ENCODE measurements around the gene PLEKHG4B.
"Not testable (repeated sequence)": the region's sequence is repeated elsewhere in the genome, so short reads cannot be mapped to it uniquely, and the experiment has no call there.

The PLEKHG4B gene

DNA sequence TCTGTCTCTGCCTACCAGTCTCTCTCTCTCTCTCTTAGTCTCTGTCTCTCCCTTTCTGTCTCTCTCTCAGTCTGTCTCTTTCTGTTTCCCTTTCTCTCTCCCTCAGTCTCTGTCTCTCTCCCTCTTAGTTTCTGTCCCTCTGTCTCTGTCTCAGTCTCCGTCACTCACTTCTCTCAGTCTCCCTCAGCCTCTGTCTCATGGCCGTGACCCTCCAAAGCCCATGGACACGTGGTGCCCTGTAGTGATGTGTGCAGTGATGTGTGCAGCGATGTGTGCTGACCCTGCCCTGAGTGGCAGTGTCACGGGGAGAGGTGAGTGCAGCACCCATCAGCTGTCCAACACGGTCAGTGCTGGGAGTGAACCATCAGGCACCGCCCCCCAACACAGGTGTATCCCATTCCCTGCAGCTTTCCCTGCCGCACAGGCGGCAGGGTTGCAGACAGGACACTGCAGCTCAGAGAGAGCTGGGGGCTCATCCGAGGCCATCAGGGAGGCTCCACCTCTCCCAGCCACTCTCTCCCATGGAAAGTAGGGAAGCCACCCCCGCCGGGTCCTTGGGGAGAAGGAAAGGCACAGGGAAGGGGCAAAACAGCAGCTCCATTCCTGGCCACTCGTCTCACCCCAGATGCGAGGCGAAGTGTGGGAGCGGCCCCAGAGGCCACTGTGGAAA, 98.5 kb downstream of the PLEKHG4B start:
- DNase-seq: no peak

DNA sequence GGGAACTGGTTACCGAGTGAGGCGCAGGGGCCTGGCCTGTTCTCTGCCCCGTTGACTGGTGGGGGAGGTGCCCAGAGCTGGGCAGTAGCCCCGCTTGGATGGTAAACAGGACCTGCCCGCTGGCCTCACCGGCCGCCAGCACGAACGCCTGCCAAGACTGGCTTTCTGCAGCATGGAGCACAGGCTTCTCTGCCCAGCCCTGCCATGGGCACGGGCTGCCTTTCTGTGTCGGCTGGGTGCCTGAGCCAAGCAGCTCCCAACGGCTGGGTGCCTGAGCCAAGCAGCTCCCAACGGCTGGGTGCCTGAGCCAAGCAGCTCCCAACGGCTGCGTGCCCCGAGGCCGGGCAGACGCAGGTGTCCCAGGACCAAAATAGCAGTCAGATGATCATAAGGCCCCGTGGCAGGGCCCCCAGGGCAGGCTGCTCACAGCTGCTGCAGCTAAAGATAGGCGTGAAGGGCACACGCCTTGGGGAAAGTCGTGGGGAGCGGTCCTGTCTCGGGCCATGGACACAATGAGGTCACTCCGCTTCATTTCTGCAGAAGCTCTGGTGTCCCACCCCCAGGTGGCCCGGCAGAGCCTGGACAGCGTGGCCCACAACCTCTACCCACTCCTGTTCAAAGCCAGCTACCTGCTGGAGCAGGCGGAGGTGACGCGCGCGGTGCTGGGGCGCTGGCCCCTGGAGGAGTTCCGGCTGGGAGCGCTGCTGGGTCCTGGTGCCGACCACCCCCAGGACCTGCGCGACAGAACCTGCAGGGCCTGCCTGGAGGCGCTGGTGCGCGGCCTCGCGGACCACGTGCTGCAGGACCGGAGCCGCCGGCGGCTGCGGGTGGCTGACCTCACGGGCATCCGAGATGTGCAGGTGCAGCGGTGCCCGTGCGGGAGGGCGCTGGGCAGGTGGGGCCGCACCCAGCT, 99.3 kb downstream of the PLEKHG4B start, which contains the start of gene LRRC14B:
Gene LRRC14B, plus strand, starts transcription at position 460 of the 913 bp plus-strand sequence. Its CDS starts 44 bp downstream, at position 504.
- DNase-seq: peak in 1 of 2 experiments; percentile 29

DNA sequence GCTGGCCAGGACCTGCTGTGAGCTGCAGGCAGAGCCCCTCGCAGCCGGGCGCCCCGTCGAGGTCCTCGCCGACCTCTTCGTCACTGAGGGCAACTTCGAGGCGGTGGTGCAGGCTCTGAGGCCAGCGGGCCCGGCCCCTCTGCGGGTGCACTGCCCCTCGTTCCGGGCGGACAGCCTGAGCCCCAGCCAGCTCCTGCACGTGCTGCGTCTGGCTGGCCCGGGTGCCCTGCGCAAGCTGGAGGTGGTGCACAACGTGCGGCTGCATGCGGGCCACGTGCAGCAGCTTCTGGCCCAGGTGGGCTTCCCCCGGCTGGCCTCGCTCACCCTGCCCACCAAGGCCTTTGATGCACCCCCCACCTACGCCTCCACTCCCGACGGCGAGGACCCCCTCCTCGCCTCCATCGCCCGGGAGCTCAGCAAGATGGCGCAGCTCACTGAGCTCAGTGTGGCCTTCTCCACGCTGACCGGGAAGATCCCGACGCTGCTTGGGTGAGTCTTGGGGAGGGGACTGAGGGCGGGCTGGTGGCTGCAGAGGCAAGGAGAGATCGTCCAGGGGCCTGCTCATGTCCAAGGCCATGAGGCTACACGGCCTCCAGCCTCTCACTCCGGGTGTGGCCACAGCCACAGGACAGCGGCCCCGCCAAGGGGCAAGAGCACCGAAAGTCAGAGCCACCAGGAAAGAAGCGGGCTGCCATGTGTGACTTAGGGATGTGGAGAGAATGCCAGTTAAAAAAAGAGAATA, 100.2 kb downstream of the PLEKHG4B start:
- DNase-seq: no peak

DNA sequence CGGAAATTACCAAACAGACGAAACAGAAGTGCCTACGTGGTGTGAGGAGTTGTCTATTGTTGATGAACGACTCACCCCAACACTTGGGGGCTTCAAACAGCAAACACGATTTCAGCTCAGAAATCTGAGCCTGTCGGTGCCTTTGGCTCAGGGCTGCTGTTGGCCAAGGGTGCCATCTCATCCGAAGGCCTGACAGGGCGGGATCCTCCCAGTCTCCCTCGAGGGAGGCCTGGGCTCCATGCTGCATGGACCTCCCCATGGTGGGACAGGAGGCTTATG, 100.7 kb downstream of the PLEKHG4B start:
- DNase-seq: no peak

DNA sequence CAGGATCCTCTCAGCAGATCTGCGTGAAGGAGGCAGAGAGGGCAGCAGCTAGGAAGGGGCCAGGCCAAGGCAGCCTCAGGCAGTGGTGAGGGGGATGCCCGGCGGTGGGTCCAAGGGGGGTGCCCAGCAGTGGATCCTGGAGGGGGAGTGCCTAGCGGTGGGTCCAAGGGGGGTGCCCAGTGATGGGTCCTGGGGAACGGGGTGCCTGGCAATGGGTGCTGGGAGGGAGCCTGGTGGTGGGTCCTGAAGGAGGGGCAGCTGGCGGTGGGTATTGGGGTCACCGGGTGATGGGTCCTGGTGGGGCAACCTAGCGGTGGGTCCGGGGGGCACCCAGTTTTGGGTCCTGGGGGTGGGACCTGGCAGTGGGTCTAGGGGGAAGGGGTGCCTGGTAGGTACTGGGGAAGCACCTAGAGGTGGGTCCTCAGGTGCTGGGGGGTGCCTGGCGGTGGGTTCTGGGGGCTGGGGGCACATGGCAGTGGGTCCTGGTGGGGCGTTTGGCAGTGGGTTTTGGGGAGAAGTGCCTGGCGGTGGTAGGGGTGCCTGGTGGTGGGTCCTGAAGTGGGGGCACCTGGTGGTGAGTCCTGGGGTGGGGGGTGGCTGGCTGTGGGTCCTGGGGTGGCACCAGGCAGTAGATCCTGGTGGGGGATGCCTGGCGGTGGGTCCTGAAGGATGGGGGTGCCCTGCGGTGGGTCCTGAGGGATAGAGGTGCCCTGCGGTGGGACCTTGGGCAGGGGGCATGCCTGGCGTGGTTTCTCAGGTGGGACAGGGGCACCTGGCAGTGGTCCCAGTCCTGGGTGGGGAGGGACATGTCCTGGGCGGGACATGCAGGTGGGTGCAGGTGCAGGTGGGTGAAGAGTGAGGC, 101.2 kb downstream of the PLEKHG4B start:
- no peak for DNase-seq

DNA sequence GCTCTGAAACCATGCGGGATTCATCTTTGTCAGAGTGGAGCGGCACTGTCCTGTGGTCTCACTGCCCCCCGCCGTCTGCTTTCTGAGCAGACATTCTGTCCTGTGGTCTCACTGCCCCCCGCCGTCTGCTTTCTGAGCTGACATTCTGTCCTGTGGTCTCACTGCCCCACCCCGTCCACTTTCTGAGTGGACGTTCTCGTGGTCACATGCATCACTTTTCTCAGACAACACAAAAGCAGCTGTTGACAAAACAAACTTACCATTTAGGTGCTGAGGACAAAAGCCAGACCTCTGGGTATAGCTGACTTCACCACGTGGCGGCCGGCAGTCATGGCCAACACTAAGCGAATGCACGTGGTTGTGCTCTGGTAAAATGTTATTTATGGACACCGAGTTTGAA, 102.1 kb downstream of the PLEKHG4B start:
- DNase-seq: no peak

DNA sequence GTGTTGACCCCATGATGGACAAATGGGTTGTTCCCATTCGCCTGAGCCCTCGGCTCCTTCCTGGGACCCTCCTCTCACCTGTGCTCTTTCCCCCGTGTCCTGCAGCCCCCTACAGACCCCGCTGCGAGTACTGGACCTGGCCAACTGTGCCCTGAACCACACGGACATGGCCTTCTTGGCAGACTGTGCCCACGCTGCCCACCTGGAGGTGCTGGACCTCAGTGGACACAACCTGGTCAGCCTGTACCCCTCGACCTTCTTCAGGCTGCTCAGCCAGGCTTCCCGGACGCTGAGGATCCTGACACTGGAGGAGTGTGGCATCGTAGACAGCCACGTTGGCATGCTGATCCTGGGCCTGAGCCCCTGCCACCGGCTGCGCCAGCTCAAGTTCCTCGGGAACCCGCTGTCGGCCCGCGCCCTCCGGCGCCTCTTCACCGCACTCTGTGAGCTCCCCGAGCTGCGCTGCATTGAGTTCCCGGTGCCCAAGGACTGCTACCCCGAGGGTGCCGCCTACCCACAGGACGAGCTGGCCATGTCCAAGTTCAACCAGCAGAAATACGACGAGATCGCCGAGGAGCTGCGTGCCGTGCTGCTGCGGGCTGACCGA, 102.7 kb downstream of the PLEKHG4B start:
- DNase-seq: no peak

DNA sequence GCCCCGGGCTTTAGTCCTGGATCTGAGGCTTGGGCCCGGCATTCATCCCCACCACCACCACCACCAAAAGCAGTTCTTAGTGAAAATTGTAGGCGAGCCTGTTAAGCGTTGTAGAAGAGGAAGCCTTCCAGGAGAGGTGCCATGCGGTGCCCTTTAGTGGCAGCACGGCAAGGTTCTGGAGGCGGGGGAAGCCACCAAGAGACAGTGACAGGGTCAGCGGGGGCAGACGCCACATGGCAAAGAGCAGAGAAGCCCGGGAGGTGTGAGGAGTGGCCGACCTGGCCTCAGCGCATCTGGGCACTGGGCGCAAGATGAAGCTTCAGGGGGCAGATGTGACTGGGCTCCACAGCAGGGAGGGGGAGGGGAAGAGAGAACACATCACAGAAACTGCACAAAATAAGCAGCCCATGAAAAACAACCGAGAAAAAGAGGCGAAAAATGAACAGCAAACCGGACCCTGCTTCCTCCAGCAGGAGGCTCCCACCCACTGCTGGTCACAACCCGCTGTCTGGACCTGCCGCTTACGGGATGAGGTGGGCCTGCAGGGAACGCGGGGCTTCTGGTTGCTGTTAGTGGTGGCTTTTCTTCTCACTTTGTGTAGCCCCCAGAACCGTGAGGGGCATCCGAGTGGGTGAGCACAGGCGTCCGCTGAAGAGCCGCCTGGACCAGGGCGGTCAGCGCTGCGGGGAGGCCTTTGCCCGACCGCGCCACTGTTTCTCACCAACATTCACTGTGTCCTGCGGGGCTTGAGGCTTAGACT, 103.6 kb downstream of the PLEKHG4B start:
- DNase-seq: no peak

DNA sequence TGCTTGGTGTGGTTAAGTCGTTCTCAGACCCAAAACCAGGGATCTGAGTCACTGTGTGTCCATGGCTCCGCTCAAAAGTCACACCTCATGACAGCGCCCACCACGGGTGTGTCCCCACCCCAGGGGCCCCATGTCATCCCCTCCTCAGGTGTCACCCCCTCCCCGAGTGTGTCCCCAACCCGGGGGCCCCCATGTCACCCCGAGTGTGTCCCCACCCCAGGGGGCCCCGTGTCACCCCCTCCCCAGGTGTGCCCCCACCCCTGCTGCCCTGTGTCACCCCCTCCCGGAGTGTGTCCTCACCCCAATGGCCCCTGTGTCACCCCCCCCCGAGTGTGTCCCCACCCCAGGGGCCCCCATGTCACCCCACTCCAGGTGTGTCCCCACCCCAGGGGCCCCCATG, 104.4 kb downstream of the PLEKHG4B start:
- no peak for DNase-seq

DNA sequence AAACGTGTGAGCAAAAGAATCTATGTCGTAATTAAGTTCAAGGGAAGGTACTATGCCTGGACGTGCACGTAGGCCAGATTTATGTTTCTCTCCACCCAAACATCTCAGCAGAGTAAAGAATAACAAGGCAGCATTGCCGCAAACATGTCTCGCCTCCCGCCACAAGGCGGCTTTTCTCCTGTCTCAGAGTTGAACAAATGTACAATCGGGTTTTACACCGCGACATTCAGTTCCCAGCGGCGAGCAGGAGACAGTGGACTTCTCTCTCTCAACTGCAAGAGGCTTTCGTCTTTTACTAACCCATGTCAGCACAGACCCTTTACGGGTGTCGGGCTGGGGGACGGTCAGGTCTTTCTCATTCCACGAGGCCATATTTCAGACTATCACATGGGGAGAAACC, 105.1 kb downstream of the PLEKHG4B start:
- not testable (repeated sequence) for DNase-seq

DNA sequence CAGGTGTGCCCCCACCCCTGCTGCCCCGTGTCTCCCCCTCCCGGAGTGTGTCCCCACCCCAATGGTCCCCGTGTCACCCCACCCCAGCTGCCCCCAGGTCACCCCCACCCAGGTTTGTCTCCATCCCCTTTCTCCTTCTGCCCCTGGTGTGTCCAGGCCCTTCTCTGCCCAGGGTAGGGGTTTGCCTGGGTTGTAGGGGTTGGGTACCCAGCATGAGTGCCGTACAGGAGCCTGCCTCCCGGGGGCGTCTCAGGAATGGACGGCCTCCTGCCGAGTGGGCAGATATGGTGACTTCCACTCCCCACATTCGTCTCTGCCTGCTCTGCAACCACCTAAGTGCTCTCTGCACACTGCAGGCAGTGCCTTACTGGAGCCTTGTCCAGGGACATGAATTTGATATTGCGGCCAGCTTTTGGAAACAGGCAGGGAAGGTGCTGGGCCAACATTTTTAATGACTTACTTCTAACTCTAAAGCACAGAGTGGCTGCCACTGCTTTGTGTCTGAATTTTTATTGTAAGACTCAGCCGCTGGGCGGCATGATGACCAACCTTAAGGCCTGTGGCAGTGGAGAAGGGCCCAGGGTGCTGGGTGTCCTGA, 106.0 kb downstream of the PLEKHG4B start:
- no peak for DNase-seq

DNA sequence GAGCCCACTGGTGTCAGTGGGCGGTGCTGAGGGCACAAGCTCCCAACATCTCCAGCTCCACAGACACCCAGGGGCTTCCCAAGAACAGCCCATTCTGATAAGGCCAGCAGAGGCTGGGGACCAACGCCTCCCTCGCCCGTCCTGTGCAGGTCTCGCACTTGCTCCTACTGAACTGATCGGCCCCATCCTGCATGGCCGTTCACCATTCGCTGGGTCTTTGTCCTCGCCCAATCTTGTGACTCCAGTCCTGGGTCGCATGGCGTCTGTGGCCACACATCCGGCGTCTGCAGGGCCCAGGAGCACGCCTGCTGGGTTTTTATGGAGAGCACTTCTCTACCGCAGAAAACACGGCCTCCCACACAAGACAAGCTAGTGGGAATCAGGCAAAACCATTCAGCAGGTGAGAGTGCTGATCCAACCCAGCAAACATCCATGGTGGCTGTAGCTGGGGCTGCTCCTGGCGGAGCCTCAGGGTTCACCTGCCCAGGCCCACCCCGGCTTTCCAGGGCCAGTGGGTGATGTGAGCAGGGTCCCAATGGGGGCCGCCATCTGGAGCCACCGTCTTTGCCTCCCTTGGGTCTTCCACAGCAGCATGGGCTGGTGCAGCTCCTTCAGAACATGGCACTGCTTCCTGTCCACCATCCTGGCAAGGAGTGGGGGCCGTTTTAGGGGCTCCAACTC, 106.7 kb downstream of the PLEKHG4B start:
- DNase-seq: no peak

DNA sequence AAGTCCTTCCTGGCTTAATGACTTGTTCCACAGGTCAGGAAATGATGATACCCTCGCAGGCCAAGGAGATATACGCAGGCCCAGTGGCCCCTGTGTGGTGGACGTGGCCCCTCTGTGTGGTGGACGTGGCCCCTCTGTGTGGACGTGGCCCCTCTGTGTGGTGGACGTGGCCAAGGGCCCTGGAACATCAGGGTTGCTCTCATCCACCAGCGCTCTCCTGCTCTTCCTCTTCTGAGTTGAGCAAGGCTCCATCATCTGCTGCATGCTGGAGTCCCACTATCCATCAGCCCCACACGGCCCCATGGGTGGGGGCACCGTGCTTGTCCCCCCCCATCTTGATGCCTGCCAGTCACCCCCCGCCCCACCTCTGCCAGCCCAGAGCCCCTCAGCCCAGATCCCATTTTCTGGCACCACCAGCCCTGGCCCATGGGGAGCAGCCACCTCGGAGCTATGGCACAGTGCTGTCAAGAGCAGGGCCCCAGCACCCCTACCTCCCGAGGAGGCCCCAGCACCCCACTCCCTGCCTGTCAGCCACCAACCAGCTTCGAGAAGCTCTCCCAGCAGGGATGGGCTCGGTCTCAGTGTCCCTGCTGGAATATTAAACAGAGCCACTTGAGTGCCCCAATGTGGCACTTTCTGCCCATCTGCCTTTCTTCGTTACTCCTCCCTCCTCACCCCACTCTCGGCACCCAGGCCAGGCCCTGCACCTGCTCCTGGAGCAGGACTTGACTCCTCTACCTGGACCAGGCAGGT, 107.4 kb downstream of the PLEKHG4B start:
- DNase-seq: no peak

DNA sequence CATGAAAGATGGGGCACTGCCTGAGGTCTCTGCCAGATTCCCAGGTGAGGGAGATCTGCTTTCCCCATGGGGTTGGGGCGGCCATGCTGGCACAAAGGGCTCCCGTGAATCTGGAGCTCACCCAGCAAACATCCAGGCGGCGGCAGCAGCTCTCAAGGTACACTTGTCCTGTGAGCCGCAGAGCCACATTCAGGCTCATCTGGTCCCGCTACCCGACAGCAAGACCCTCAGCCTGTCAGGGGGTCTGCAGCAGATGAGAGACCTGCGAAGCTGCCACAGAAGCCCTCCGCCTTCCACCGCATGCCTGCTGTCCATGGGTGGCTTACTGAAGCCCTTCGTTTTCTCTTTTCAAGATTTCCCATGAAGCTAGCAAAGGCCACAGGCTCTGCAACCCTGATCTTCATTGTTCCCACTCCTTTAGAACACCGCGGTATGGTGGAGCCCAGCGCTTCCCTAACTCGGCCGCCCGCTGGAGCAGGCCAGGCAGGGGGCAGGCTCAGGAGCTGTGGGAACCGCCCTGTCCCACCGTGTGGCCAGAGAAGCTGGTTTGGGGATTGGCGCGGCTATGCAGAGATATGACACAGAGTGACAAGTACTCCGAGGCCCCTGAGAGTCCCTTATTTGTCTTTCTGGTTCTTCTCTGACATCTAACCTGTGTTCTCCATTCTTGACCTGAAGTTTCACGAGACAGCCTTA, 108.1 kb downstream of the PLEKHG4B start:
- DNase-seq: no peak

DNA sequence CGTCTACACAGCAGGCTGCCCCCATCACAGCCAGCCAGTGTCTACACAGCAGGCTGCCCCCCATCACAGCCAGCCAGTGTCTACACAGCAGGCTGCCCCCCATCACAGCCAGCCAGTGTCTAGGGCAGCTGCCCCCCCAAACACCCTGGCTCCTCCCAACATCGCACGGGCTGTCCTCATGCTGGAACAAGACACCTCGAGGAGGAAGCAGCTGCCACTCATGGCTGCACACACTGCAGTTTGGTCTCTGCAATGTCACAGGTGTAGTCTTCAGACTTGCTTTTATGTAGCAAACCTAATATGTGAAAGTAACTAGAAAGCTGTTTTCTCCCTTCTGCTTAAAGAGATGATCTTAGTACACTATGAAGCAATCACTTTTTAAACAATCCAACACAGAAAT, 109.0 kb downstream of the PLEKHG4B start:
- DNase-seq: no peak

DNA sequence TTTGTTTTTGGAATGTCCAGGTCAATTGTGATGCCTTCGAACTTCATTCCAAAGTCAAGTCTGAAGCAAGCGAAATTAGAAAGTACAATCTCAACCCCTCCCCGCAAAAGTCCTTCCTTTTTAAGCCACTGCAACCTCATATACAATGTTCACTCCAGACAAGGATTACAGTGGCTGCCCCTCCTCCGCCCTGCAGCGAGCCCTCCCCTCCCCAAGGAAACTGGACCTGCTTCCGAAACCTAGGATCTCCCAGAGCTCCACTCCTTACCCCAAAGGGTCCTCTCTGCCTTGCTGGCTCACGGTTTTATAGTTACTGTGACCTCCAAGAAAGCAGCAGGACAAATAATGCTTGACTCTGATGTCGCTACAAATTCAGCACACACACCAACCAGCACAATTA, 109.7 kb downstream of the PLEKHG4B start:
- no peak for DNase-seq

DNA sequence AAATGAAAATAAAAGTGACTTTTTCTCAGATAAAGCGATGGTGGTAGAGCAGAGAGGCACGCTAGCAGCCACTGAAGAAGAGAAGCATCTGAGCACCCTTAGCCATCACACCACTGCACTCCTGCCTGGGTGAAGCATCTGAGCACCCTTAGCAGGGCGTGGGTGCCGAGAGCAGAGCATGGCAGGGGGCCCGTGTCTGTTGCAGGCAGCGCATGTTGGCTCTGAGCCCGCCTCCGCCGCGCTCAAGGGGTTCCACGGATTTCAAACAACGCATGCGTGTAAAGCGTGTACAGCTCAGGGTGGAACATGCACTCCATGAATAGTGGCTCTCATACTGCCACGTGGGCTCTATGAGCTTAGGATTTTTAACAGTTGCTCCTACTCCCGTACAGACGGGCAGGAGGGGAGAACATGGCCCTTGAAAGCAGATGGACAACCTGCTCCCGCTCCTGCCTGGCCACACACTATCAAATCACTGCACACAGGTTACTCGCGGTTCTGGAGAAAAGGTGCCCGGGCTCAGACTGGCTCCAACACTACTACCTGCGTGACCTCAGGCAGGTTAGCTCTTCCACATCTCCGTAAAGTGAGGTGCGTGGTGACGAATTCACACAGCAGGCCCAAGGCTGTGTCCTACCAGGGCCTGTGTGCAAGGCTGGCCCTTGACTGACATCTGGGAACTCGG, 111.4 kb downstream of the PLEKHG4B start:
- DNase-seq: no peak

DNA sequence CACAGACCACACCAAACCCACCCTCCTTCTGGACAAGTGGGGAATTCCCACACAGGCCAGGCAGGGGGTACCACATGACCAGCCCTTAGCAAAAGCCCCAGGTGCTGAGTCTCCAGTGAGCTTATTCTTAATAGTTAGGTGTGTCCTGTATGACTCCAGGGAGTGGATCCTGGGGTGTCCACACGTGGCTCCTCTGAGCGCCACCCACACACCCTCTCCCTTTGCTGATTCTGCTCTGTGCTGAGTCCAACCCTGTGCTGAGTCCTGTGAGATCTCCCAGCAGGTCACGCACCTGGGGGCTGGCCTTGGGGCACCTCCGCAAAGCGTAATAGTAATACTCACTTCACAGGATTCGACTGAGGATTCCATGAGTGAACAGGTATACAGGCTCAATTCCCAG, 112.0 kb downstream of the PLEKHG4B start:
- no peak for DNase-seq
